Measurements from ENCODE around the gene NUDT14. TPM values are rescaled to one million over a fixed set of nuclear protein-coding genes. Genes with fewer than 3 reads are reported as not detected.

The NUDT14 gene
- total and polyA plus RNA-seq, 2 experiments from 2014 or later: 14.8 to 38.4 TPM

GRCh38 chr14:105210266-105211025 is 29.3 kb upstream of the NUDT14 start:
- Mint-ChIP-seq H3K4me1 (no peaks in the 10 kb centered on the region), H3K36me3 (ENCODE audit: low read depth) (no peaks in the 10 kb centered on the region), H3K27me3 (ENCODE audit: insufficient read depth, low read depth, poor library complexity) (peaks cover 3% of the 10 kb centered on the region), H3K27ac (no peak overlapping the region), H3K9me3 (no peaks in the 10 kb centered on the region), H3K4me3 (no peak overlapping the region)
- Histone ChIP-seq H3F3A (replicated peaks; ENCODE audit: low read depth) (no peaks in the 10 kb centered on the region), H3K79me2 (replicated peaks; ENCODE audit: insufficient read depth) (no peaks in the 10 kb centered on the region), H3K36me3 (ENCODE audit: insufficient read depth) (no peaks in the 10 kb centered on the region), H3K27me3 (ENCODE audit: insufficient read depth) (no peaks in the 10 kb centered on the region), H3K4me2 (no peak overlapping the region), H4K20me1 (replicated peaks; ENCODE audit: insufficient read depth) (no peaks in the 10 kb centered on the region; the same call in 1 of the 2 replicates), H3K9me2 (ENCODE audit: insufficient read depth) (no peaks in the 10 kb centered on the region), H3K27ac (ENCODE audit: low read depth) (no peak overlapping the region), H2AFZ (no peak overlapping the region), H3K4me1 (ENCODE audit: insufficient read depth) (no peaks in the 10 kb centered on the region), H3K4me3 (no peak overlapping the region)
- DNase-seq (ENCODE audit: low spot score): no peak
- TF ChIP-seq POLR2AphosphoS5 (IDR thresholded peaks at IDR 0.05; ENCODE audit: low read depth) (no peak), EZH2 (IDR thresholded peaks at IDR 0.05; ENCODE audit: low read depth, unreplicated experiment) (no peak)
- ATAC-seq: no peak

- no peaks in the 10 kb centered on the region for H3K9me3 Mint-ChIP-seq
- Histone ChIP-seq H3K4me2 (no peak overlapping the region), H4K20me1 (replicated peaks; ENCODE audit: insufficient read depth) (no peaks in the 10 kb centered on the region; the same call in 1 of the 2 replicates), H3K4me1 (ENCODE audit: insufficient read depth) (no peaks in the 10 kb centered on the region), H3K27me3 (ENCODE audit: insufficient read depth) (no peaks in the 10 kb centered on the region), H3F3A (replicated peaks; ENCODE audit: low read depth) (no peaks in the 10 kb centered on the region), H2AFZ (no peak overlapping the region), H3K4me3 (no peak overlapping the region), H3K27ac (ENCODE audit: low read depth) (no peak overlapping the region), H3K36me3 (ENCODE audit: insufficient read depth) (no peaks in the 10 kb centered on the region), H3K79me2 (replicated peaks; ENCODE audit: insufficient read depth) (no peaks in the 10 kb centered on the region), H3K9me2 (ENCODE audit: insufficient read depth) (no peaks in the 10 kb centered on the region)
- H3K4me1 Mint-ChIP-seq: no peaks in the 10 kb centered on the region
- no peaks in the 10 kb centered on the region for H3K36me3 Mint-ChIP-seq (ENCODE audit: low read depth)
- DNase-seq (ENCODE audit: low spot score) (no peak), ATAC-seq (no peak)
- H3K27me3 Mint-ChIP-seq (ENCODE audit: insufficient read depth, low read depth, poor library complexity): peaks cover 6% of the 10 kb centered on the region
- H3K27ac Mint-ChIP-seq: no peak overlapping the region
- no peak overlapping the region for H3K4me3 Mint-ChIP-seq
- TF ChIP-seq, protein P1, sequence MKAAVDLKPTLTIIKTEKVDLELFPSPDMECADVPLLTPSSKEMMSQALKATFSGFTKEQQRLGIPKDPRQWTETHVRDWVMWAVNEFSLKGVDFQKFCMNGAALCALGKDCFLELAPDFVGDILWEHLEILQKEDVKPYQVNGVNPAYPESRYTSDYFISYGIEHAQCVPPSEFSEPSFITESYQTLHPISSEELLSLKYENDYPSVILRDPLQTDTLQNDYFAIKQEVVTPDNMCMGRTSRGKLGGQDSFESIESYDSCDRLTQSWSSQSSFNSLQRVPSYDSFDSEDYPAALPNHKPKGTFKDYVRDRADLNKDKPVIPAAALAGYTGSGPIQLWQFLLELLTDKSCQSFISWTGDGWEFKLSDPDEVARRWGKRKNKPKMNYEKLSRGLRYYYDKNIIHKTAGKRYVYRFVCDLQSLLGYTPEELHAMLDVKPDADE (IDR thresholded peaks at IDR 0.05): no peak
- TF ChIP-seq JUNB (IDR thresholded peaks at IDR 0.05; ENCODE audit: unreplicated experiment) (no peak), POLR2AphosphoS5 (IDR thresholded peaks at IDR 0.05; ENCODE audit: low read depth) (no peak), REST (IDR thresholded peaks at IDR 0.05; ENCODE audit: unreplicated experiment) (no peak), EZH2phosphoT487 (IDR thresholded peaks at IDR 0.05; ENCODE audit: unreplicated experiment) (no peak), CREB1 (CRISPR knock-in tag; IDR thresholded peaks at IDR 0.05; ENCODE audit: low read depth) (no peak), EZH2 (IDR thresholded peaks at IDR 0.05; ENCODE audit: low read depth, unreplicated experiment) (no peak)
- TF ChIP-seq, protein P2, sequence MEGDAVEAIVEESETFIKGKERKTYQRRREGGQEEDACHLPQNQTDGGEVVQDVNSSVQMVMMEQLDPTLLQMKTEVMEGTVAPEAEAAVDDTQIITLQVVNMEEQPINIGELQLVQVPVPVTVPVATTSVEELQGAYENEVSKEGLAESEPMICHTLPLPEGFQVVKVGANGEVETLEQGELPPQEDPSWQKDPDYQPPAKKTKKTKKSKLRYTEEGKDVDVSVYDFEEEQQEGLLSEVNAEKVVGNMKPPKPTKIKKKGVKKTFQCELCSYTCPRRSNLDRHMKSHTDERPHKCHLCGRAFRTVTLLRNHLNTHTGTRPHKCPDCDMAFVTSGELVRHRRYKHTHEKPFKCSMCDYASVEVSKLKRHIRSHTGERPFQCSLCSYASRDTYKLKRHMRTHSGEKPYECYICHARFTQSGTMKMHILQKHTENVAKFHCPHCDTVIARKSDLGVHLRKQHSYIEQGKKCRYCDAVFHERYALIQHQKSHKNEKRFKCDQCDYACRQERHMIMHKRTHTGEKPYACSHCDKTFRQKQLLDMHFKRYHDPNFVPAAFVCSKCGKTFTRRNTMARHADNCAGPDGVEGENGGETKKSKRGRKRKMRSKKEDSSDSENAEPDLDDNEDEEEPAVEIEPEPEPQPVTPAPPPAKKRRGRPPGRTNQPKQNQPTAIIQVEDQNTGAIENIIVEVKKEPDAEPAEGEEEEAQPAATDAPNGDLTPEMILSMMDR (conservative IDR thresholded peaks at IDR 0.05; ENCODE audit: low read depth in 2 of 2): no peak
Observed at GRCh38 chr14:105209646-105210045, 28.5 kb upstream of the NUDT14 start.
